Measurements from ENCODE around the gene KIF13A. TPM values are rescaled to one million over a fixed set of nuclear protein-coding genes. Genes with fewer than 3 reads are reported as not detected.
"Not testable (repeated sequence)": the region's sequence is repeated elsewhere in the genome, so short reads cannot be mapped to it uniquely, and the experiment has no call there.

Gene KIF13A
- total RNA-seq, 1 donor from 2014 or later: 59.0 TPM

DNA sequence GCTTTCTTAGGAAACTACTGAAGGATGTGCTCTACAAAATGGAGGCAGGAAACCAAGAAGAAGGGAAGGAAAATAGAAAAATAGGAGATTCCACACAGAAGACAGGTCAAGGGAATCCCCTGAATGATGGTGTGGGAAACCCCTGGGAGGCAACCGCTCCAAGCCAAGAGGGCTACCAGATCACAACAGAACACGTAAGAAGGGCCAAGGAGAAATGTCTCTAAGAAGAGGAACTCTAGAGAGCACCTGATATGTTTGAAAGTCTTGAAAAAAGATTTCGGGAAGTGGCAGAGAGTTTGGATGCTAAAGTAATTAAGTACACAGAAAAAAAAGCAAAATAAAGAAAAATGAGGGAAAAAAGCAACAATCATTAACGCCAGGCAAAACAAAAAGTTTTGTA lies 7.1 kb downstream of the KIF13A start:
- Histone ChIP-seq H3K9me3 (no peaks in the 10 kb centered on the region), H3K36me3 (no peaks in the 10 kb centered on the region), H3K27ac (no peak overlapping the region), H3K4me1 (peaks cover 25% of the 10 kb centered on the region), H3K27me3 (no peaks in the 10 kb centered on the region), H3K4me3 (no peak overlapping the region)
- no peak for ATAC-seq
- no peak for DNase-seq
- intact Hi-C loops (cut with DNase I): no loop called here
- TF ChIP-seq, protein P1, sequence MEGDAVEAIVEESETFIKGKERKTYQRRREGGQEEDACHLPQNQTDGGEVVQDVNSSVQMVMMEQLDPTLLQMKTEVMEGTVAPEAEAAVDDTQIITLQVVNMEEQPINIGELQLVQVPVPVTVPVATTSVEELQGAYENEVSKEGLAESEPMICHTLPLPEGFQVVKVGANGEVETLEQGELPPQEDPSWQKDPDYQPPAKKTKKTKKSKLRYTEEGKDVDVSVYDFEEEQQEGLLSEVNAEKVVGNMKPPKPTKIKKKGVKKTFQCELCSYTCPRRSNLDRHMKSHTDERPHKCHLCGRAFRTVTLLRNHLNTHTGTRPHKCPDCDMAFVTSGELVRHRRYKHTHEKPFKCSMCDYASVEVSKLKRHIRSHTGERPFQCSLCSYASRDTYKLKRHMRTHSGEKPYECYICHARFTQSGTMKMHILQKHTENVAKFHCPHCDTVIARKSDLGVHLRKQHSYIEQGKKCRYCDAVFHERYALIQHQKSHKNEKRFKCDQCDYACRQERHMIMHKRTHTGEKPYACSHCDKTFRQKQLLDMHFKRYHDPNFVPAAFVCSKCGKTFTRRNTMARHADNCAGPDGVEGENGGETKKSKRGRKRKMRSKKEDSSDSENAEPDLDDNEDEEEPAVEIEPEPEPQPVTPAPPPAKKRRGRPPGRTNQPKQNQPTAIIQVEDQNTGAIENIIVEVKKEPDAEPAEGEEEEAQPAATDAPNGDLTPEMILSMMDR (IDR thresholded peaks at IDR 0.05): no peak

DNA sequence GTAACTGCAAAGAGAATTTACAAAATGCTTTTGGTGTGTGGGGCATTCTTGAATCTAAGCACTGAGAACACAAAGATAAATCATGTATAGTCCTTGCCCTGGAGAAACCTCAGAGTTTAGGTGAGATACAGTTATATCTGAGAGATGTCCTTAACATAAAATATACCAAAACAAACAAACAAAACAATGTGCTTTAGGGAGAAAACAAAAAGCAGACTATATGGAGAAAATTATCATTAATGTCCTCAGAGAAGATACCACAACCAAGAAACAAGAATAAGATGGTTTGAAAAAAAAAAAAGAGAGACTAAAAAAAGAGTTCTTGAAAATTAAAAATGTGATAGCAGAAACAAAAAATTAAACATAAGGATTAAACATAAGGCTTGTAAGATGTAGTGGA lies 8.0 kb downstream of the KIF13A start:
- DNase-seq (no peak), ATAC-seq (no peak)
- Histone ChIP-seq H3K27ac (no peak overlapping the region), H3K27me3 (no peaks in the 10 kb centered on the region), H3K36me3 (no peaks in the 10 kb centered on the region), H3K4me3 (no peak overlapping the region), H3K9me3 (no peaks in the 10 kb centered on the region), H3K4me1 (peaks cover 18% of the 10 kb centered on the region)
- intact Hi-C loops (cut with DNase I): no loop called here
- TF ChIP-seq, protein P1 (IDR thresholded peaks at IDR 0.05): no peak

DNA sequence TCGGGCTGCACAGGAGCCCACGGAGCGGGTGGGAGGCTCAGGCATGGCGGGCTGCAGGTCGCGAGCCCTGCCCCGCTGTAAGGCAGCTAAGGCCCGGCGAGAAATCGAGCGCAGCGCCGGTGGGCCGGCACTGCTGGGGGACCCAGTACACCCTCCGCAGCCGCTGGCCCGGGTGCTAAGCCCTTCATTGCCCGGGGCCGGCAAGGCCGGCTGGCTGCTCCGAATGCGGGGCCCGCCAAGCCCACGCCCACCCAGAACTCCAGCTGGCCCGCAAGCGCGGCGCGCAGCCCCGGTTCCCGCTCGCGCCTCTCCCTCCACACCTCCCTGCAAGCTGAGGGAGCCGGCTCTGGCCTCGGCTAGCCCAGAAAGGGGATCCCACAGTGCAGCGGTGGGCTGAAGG lies 11.2 kb downstream of the KIF13A start:
- ATAC-seq; H3K36me3 ChIP-seq; intact Hi-C loops (cut with DNase I); H3K9me3 ChIP-seq; H3K27ac ChIP-seq; DNase-seq; H3K27me3 ChIP-seq; H3K4me3 ChIP-seq: not testable (repeated sequence)
- peaks cover 27% of the 10 kb centered on the region for H3K4me1 ChIP-seq

DNA sequence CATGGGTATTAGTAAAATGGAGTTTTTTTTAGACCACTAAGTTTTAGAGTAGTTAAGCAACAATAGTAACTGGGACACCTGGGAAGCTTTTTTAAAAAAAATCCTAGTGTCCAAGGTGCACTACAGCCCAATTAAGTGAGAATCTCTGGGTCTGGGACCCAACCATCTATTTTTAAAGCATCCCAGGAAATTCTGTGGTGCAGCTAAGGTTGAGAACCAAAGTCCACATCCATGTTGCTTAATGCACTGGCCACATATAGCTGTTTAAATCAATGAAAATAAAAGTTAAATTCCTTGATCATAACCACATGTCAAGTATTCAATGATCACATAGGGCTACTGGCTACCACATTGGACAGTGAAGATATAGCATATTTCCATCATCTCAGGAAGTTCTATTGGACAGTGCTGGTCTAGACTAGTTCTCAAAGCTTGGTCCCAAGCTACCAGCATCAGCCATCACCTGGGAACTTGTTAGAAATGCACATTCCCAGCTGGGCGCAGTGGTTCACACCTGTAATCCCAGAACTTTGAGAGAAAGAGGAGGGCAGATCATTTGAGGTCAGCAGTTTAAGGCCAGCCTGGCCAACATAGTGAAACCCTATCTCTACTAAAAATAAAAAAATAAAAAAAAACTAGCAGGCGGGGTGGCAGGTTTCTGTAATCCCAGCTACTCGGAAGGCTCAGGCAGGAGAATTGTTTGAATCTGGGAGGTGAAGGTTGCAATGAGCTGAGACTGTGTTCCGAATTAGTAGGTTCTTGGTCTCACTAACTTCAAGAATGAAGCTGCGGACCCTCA lies 12.7 kb downstream of the KIF13A start:
- no peak for ATAC-seq
- intact Hi-C loops (cut with DNase I): no loop called here
- Histone ChIP-seq H3K27ac (no peak overlapping the region), H3K27me3 (no peaks in the 10 kb centered on the region), H3K4me3 (no peak overlapping the region), H3K4me1 (peaks cover 21% of the 10 kb centered on the region), H3K9me3 (no peaks in the 10 kb centered on the region), H3K36me3 (no peaks in the 10 kb centered on the region)
- no peak for DNase-seq
- TF ChIP-seq, protein P1 (IDR thresholded peaks at IDR 0.05): no peak

DNA sequence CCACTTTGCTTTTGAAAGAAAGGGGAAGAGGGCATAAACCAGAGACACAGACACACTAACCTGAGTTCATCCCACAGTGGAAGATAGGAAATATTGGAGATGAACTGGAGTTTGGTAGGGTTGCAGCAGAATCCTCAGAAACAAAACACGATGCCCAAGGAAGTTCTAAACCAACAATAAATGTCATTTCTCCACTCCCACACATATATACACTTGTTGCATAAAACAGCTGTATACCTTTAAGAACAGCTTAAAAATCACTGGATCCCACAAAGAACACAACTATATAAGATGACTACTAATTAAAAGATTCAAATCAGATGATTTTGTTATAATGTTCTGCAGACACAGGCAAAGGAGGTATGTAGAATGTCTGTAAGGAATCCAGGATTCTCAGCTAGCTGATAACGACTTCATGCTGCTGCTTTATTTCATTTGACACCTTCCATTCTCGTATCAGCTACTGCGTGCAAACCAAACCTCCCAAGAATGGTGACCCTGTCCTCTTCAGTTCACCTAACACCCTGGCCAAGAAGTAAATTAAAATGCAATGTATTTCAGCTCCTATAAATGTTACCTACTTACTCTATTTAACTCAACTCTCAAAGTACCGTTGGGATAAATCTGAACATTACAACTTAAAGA lies 14.3 kb downstream of the KIF13A start:
- no peak for ATAC-seq
- DNase-seq: no peak
- TF ChIP-seq, protein P1 (IDR thresholded peaks at IDR 0.05): no peak
- intact Hi-C loops (cut with DNase I): no loop called here
- H3K36me3 ChIP-seq: no peaks in the 10 kb centered on the region
- H3K27ac ChIP-seq: no peak overlapping the region
- peaks cover 20% of the 10 kb centered on the region for H3K4me1 ChIP-seq
- no peaks in the 10 kb centered on the region for H3K27me3 ChIP-seq
- no peaks in the 10 kb centered on the region for H3K9me3 ChIP-seq
- H3K4me3 ChIP-seq: no peak overlapping the region

Measured in upper lobe of right lung (tissue), 1 donor.